OCI-LY3 (cell line): ENCODE results near the gene TBX6.

ENCODE experiments used
- H2AFZ ChIP-seq: fragments of 200-600, 300-600 bp; shearing (Covaris generic); 2 replicates; pipeline ENCODE4 v1.6.0; 2014; ENCODE audit warnings: antibody characterized with exemption, low read depth, low read length
- H3K27ac ChIP-seq: fragments of 200-600, 300-600 bp; sonication (generic); 2 replicates; pipeline ENCODE4 v1.5.1; 2014; ENCODE audit warnings: mild to moderate bottlenecking, low read length, moderate library complexity, mixed read lengths
- H3K27me3 ChIP-seq: fragments of 200-600, 300-600 bp; sonication (generic); 2 replicates; pipeline ENCODE4 v1.6.1; 2014; ENCODE audit warnings: low read depth, low read length, mixed read lengths
- H3K36me3 ChIP-seq: fragments of 200-600, 300-600 bp; sonication (generic); replicated peaks from 2 replicates; pipeline ENCODE3; 2014; ENCODE audit warnings: low read depth, low read length, mixed read lengths
- H3K4me1 ChIP-seq: fragments of 300-600, 200-600 bp; sonication (generic); 2 replicates; pipeline ENCODE4 v1.6.1; 2014; ENCODE audit warnings: low read length, mixed read lengths
- H3K4me2 ChIP-seq: fragments of 200-600, 300-600 bp; sonication (generic); 2 replicates; pipeline ENCODE4 v1.6.1; 2014; ENCODE audit warnings: low read length, mixed read lengths
- H3K4me3 ChIP-seq: fragments of 300-600, 200-600 bp; sonication (generic); 2 replicates; pipeline ENCODE4 v1.5.1; 2014; ENCODE audit warnings: antibody characterized with exemption, mild to moderate bottlenecking, low read length, moderate library complexity
- H3K79me2 ChIP-seq: fragments of 300-600, 200-600 bp; shearing (Covaris generic); 2 replicates; pipeline ENCODE4 v1.6.1; 2014; ENCODE audit warnings: mild to moderate bottlenecking, low read length, mixed read lengths
- H3K9ac ChIP-seq: fragments of 300-600, 200-600 bp; shearing (Covaris generic); 2 replicates; pipeline ENCODE4 v1.6.0; 2014; ENCODE audit warnings: mild to moderate bottlenecking, low read length, moderate library complexity
- H3K9me3 ChIP-seq: fragments of 200-600, 300-600 bp; shearing (Covaris generic); 2 replicates; pipeline ENCODE4 v1.6.1; 2014; ENCODE audit warnings: low read length, mixed read lengths; ENCODE audit not compliant: insufficient read depth
- H4K20me1 ChIP-seq: fragments of 200-600, 300-600 bp; sonication (generic); 2 replicates; pipeline ENCODE4 v1.6.1; 2016; ENCODE audit warnings: low read length, mixed read lengths; ENCODE audit not compliant: insufficient read depth
- EZH2phosphoT487 ChIP-seq: fragments of 200-600 bp; shearing (Covaris generic); IDR thresholded peaks from 2 replicates; pipeline ENCODE4 v1.6.1; 2018; ENCODE audit warnings: antibody characterized with exemption, mixed run types, low read depth
- TF ChIP-seq, protein P1 (sequence below): fragments of 200-600, 300-600 bp; sonication (generic); IDR thresholded peaks from 2 replicates; pipeline ENCODE4 v1.5.1; 2014; ENCODE audit warnings: antibody characterized with exemption, low read length, low read depth

TBX6 gene

GRCh38 chr16:30040221-30040620 lies 51.5 kb downstream of the TBX6 start:
- Histone ChIP-seq H3K9me3 (no peaks in the 10 kb centered on the region), H3K9ac (no peak overlapping the region), H3K27me3 (no peaks in the 10 kb centered on the region), H3K4me2 (no peak overlapping the region), H3K4me1 (peaks cover 2% of the 10 kb centered on the region), H3K27ac (no peak overlapping the region), H4K20me1 (no peaks in the 10 kb centered on the region), H3K36me3 (no peaks in the 10 kb centered on the region), H3K79me2 (no peaks in the 10 kb centered on the region), H3K4me3 (no peak overlapping the region), H2AFZ (no peak overlapping the region)
- TF ChIP-seq, protein P1, sequence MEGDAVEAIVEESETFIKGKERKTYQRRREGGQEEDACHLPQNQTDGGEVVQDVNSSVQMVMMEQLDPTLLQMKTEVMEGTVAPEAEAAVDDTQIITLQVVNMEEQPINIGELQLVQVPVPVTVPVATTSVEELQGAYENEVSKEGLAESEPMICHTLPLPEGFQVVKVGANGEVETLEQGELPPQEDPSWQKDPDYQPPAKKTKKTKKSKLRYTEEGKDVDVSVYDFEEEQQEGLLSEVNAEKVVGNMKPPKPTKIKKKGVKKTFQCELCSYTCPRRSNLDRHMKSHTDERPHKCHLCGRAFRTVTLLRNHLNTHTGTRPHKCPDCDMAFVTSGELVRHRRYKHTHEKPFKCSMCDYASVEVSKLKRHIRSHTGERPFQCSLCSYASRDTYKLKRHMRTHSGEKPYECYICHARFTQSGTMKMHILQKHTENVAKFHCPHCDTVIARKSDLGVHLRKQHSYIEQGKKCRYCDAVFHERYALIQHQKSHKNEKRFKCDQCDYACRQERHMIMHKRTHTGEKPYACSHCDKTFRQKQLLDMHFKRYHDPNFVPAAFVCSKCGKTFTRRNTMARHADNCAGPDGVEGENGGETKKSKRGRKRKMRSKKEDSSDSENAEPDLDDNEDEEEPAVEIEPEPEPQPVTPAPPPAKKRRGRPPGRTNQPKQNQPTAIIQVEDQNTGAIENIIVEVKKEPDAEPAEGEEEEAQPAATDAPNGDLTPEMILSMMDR, result no peak
- no peak for TF ChIP-seq EZH2phosphoT487
